Measurements from ENCODE around the gene SLC13A5. TPM values are rescaled to one million over a fixed set of nuclear protein-coding genes. Genes with fewer than 3 reads are reported as not detected.

Gene SLC13A5
- polyA plus RNA-seq, 3 donors, result not detected

- Histone ChIP-seq H3K9me3 (replicated peaks in 1 of 2; ENCODE audit: control insufficient read depth in 1 of 2, insufficient read depth in 1 of 2, low read length in 2 of 2) (no peaks in the 10 kb centered on the region), H4K20me1 (ENCODE audit: insufficient read depth, low read length) (peaks cover 20% of the 10 kb centered on the region), H3K9ac (ENCODE audit: insufficient read depth, low read length, poor library complexity, severe bottlenecking) (peak overlapping the region; percentile 74), H3K4me2 (replicated peaks; ENCODE audit: extremely low read depth, low read length, poor library complexity, severe bottlenecking) (peak overlapping the region; percentile 88), H3K27ac (ENCODE audit: low read depth in 1 of 2, low read length in 2 of 2) (peak overlapping the region; percentile 61 to 88), H2AFZ (ENCODE audit: insufficient read depth, low read depth, low read length, poor library complexity, severe bottlenecking) (peak overlapping the region; percentile 89), H3K79me2 (ENCODE audit: insufficient read depth, low read length) (peaks cover 35% of the 10 kb centered on the region), H3K27me3 (ENCODE audit: control insufficient read depth in 2 of 2, insufficient read depth in 2 of 2, low read length in 2 of 2) (no peaks in the 10 kb centered on the region), H3K4me3 (replicated peaks in 1 of 3; ENCODE audit: low read depth in 2 of 3, low read length in 3 of 3) (peak overlapping the region; percentile 86 to 95 (median 94)), H3K36me3 (replicated peaks in 1 of 2; ENCODE audit: control insufficient read depth in 1 of 2, insufficient read depth in 2 of 2, low read length in 2 of 2) (peaks cover 17 to 24% of the 10 kb centered on the region in 2 donors), H3K4me1 (ENCODE audit: control insufficient read depth in 1 of 2, insufficient read depth in 2 of 2, low read length in 2 of 2) (peaks cover 21 to 33% of the 10 kb centered on the region in 2 donors)
- H3K4me3 Mint-ChIP-seq, result peak overlapping the region; percentile 97 to 99
- TF ChIP-seq CTCF (IDR thresholded peaks at IDR 0.05), result no peak
- under 1% methylated on average over 62 of the region's 67 CpGs for WGBS (ENCODE audit: insufficient coverage)
- H3K4me1 Mint-ChIP-seq, result peaks cover 35% of the 10 kb centered on the region
- peaks cover 0 to 11% (median 3%) of the 10 kb centered on the region in 3 donors for H3K27me3 Mint-ChIP-seq (ENCODE audit: low read depth in 3 of 3)
- peaks cover 22 to 31% of the 10 kb centered on the region in 2 donors for H3K36me3 Mint-ChIP-seq
- intact Hi-C loops (cut with micrococcal nuclease), result loop anchor here in 1 of 2 donors (10.0 kb wide), 1 partner anchor 165 kb away; no protein-coding TSS in a partner anchor
- H3K9me3 Mint-ChIP-seq, result no peaks in the 10 kb centered on the region
- peak overlapping the region; percentile 32 to 98 (median 94) for H3K27ac Mint-ChIP-seq
- peak; percentile 18 to 44 (median 36) for DNase-seq
These were observed 73.3 kb downstream of the SLC13A5 start for GRCh38 chr17:6639586-6640535.

- Mint-ChIP-seq H3K27me3 (ENCODE audit: low read depth in 3 of 3) (peaks cover 0 to 11% (median 3%) of the 10 kb centered on the region in 3 donors), H3K27ac (peak overlapping the region in 4 of 7 donors; percentile 45 to 98 (median 94)), H3K36me3 (peaks cover 21 to 31% of the 10 kb centered on the region in 2 donors), H3K4me1 (peaks cover 35% of the 10 kb centered on the region), H3K4me3 (peak overlapping the region; percentile 97 to 99), H3K9me3 (no peaks in the 10 kb centered on the region)
- H3K9ac ChIP-seq (ENCODE audit: insufficient read depth, low read length, poor library complexity, severe bottlenecking), result peak overlapping the region; percentile 74
- TF ChIP-seq CTCF (IDR thresholded peaks at IDR 0.05), result no peak
- H3K27me3 ChIP-seq (ENCODE audit: control insufficient read depth in 2 of 2, insufficient read depth in 2 of 2, low read length in 2 of 2), result no peaks in the 10 kb centered on the region
- H3K27ac ChIP-seq (ENCODE audit: low read depth in 1 of 2, low read length in 2 of 2), result no peak overlapping the region
- intact Hi-C loops (cut with micrococcal nuclease), result no loop called here
- DNase-seq, result peak in 1 of 3 donors; percentile 3
- peaks cover 28% of the 10 kb centered on the region for H3K79me2 ChIP-seq (ENCODE audit: insufficient read depth, low read length)
- H3K4me3 ChIP-seq (replicated peaks in 1 of 3; ENCODE audit: low read depth in 2 of 3, low read length in 3 of 3), result peak overlapping the region; percentile 86 to 95 (median 94)
- H3K4me2 ChIP-seq (replicated peaks; ENCODE audit: extremely low read depth, low read length, poor library complexity, severe bottlenecking), result peak overlapping the region; percentile 88
- peaks cover 10 to 22% of the 10 kb centered on the region in 2 donors for H3K36me3 ChIP-seq (replicated peaks in 1 of 2; ENCODE audit: control insufficient read depth in 1 of 2, insufficient read depth in 2 of 2, low read length in 2 of 2)
- H4K20me1 ChIP-seq (ENCODE audit: insufficient read depth, low read length), result peaks cover 14% of the 10 kb centered on the region
- no peaks in the 10 kb centered on the region for H3K9me3 ChIP-seq (replicated peaks in 1 of 2; ENCODE audit: control insufficient read depth in 1 of 2, insufficient read depth in 1 of 2, low read length in 2 of 2)
- H2AFZ ChIP-seq (ENCODE audit: insufficient read depth, low read depth, low read length, poor library complexity, severe bottlenecking), result peak overlapping the region; percentile 89
- 65% methylated on average over 15 of the region's 15 CpGs for WGBS (ENCODE audit: insufficient coverage)
- H3K4me1 ChIP-seq (ENCODE audit: control insufficient read depth in 1 of 2, insufficient read depth in 2 of 2, low read length in 2 of 2), result peaks cover 21 to 33% of the 10 kb centered on the region in 2 donors
These were observed 74.1 kb downstream of the SLC13A5 start for GRCh38 chr17:6639014-6639585.
